ENCODE data around the gene ANKFY1.

DNA sequence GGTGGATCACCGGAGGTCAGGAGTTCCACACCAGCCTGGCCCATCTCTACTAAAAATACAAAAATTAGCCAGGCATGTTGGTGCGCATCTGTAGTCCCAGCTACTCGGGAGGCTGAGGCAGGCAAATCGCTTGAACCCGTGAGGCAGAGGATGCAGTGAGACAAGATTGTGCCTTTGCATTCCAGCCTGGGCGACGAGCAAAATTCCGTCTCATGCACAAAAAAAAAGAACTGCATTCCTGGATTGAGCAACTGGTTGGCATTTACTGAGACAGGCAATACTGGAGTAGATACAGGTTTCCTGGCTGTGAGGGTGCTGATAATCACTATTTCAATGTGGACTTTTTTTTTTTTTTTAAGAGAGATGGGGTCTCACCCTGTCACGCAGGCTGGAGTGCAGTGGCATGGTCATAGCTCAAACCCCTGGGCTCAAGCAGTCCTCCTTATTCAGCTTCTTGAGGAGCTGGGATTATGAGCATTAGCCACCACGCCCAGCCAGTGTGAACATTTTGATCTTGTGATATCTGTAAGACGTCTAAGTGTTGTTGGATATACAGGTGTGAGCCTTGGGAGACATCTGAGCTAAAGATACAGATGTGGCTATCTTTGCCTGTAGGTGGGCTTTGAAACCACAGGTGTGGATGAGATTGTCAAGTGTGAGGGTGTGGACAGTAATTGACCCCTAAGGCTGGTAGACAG lies 115.0 kb downstream of the ANKFY1 start:
- TF ChIP-seq POLR2AphosphoS5 (IDR thresholded peaks at IDR 0.05; ENCODE audit: insufficient read depth in 1 of 2, low read depth in 1 of 2) (no peak), CTCF (IDR thresholded peaks at IDR 0.05) (no peak)

Measured in vagina (tissue), 2 donors.